HepG2 (cell line): ENCODE results near the gene CNNM1. TPM values are rescaled to one million over a fixed set of nuclear protein-coding genes. Genes with fewer than 3 reads are reported as not detected.
A peak's percentile ranks its signal among the peaks of the same experiment; 100 is the strongest.

Source experiments
- ATAC-seq: fragments of 200-7000 bp; cut with Tn5 transposase; 3 replicates; pipeline ENCODE4 v1.9.1; 2020; ENCODE audit warnings: mild to moderate bottlenecking, moderate library complexity
- BruUV-seq: library from RNA; stranded (reverse); fragments of 400-500 nt; replicated peaks from 2 replicates; lab custom pipeline; 2021; lab: Mats Ljungman, UMichigan
- CTCF ChIA-PET: fragments of 300-600 bp; formaldehyde crosslinking; extraction: SDS; loops from one replicate; lab custom pipeline; 2021; ENCODE audit warnings: low total read pairs, inconsistent platforms, low intra/inter-chr PET ratio; lab: Yijun Ruan, JAX
- POLR2A ChIA-PET: fragments of 350-600 bp; sonication (Branson Sonifier 250); formaldehyde crosslinking; loops from one replicate; lab custom pipeline; 2020; ENCODE audit warnings: antibody characterized with exemption, inconsistent platforms; lab: Yijun Ruan, JAX
- DNase-seq: peaks from one replicate; pipeline ENCODE4 v3.0.0-alpha.2; 2015; ENCODE audit warnings: low spot score
- FAIRE-seq: peaks from 3 replicates; lab custom pipeline; 2011; peaks lifted over from hg19 to GRCh38; lab: Jason Lieb, UNC
- H2AFZ ChIP-seq: one replicate; pipeline ENCODE4 v1.6.1; 2011; ENCODE audit warnings: low read length, inconsistent platforms
- H3K27ac ChIP-seq: fragments of 300-600 bp; 3 replicates; pipeline ENCODE4 v1.8.0; 2011; ENCODE audit warnings: mixed run types, mild to moderate bottlenecking, mixed read lengths, low read length, inconsistent platforms; ENCODE audit not compliant: insufficient read depth; ENCODE audit errors: extremely low read length
- H3K27me3 ChIP-seq, 2 experiments: fragments of 200-600 bp in 1 of 2; 2 replicates in 1 of 2; 3 replicates in 1 of 2; pipeline versions ENCODE4 v1.6.0 to v1.8.0; 2011; ENCODE audit warnings: low read length in 2 of 2, mild to moderate bottlenecking in 2 of 2, moderate library complexity in 2 of 2, inconsistent platforms in 1 of 2; ENCODE audit not compliant: insufficient read depth in 2 of 2, control insufficient read depth in 1 of 2
- H3K36me3 ChIP-seq, 2 experiments: fragments of 200-600 bp in 1 of 2; replicated peaks in 1 of 2; 2 replicates in 1 of 2; 3 replicates in 1 of 2; pipeline versions ENCODE4 v1.5.1 to v1.8.0; 2011; ENCODE audit warnings: low read length in 2 of 2, inconsistent platforms in 1 of 2; ENCODE audit not compliant: insufficient read depth in 2 of 2, control insufficient read depth in 1 of 2
- H3K4me1 ChIP-seq: 2 replicates; pipeline ENCODE4 v1.5.1; 2012; ENCODE audit warnings: low read length, inconsistent platforms; ENCODE audit not compliant: insufficient read depth
- H3K4me2 ChIP-seq: 2 replicates; pipeline ENCODE4 v1.6.0; 2011; ENCODE audit warnings: low read depth, low read length, inconsistent platforms
- H3K4me3 ChIP-seq, 3 experiments: fragments of 200-600 bp in 1 of 3; sonication (generic), shearing (Covaris generic) in 1 of 3; replicated peaks in 1 of 3; 2 replicates each; pipeline ENCODE4 v1.5.1; 2011 to 2016; ENCODE audit warnings: low read length in 3 of 3, inconsistent platforms in 2 of 3, low read depth in 2 of 3, mild to moderate bottlenecking in 2 of 3, control low read depth in 1 of 3, mixed read lengths in 1 of 3; ENCODE audit not compliant: insufficient read depth in 1 of 3
- H3K79me2 ChIP-seq: one replicate; pipeline ENCODE4 v1.6.1; 2011; ENCODE audit warnings: low read length, inconsistent platforms; ENCODE audit not compliant: insufficient read depth
- H3K9ac ChIP-seq: 2 replicates; pipeline ENCODE4 v1.6.0; 2011; ENCODE audit warnings: mild to moderate bottlenecking, low read depth, low read length, inconsistent platforms; ENCODE audit not compliant: insufficient read depth
- H3K9me3 ChIP-seq: 2 replicates; pipeline ENCODE4 v1.5.1; 2012; ENCODE audit warnings: mild to moderate bottlenecking, low read length
- H4K20me1 ChIP-seq: 2 replicates; pipeline ENCODE4 v1.6.0; 2011; ENCODE audit warnings: inconsistent platforms, mild to moderate bottlenecking, low read length, moderate library complexity; ENCODE audit not compliant: insufficient read depth
- GLI4 ChIP-seq: sonication (generic); formaldehyde crosslinking; IDR thresholded peaks from 2 replicates; pipeline ENCODE4 v1.5.1; 2020; ENCODE audit warnings: missing genetic modification reagents, mild to moderate bottlenecking, moderate library complexity, borderline replicate concordance
- PHF5A ChIP-seq: IDR thresholded peaks from one replicate; pipeline ENCODE4 v1.6.1; 2018; ENCODE audit warnings: low read depth, missing genetic modification reagents; ENCODE audit not compliant: unreplicated experiment
- SALL1 ChIP-seq: sonication (generic); formaldehyde crosslinking; IDR thresholded peaks from 2 replicates; pipeline ENCODE4 v1.8.0; 2022; ENCODE audit warnings: mild to moderate bottlenecking, missing genetic modification reagents
- SNRNP70 ChIP-seq: fragments of 200-400 bp; formaldehyde crosslinking; IDR thresholded peaks from 2 replicates; pipeline ENCODE4 v1.6.1; 2017; ENCODE audit warnings: mild to moderate bottlenecking, low read depth, low read length, moderate library complexity
- SP2 ChIP-seq: sonication (generic); formaldehyde crosslinking; IDR thresholded peaks from 2 replicates; pipeline ENCODE4 v1.5.1; 2020; ENCODE audit warnings: mild to moderate bottlenecking, missing genetic modification reagents
- STAG1 ChIP-seq: sonication (generic); formaldehyde crosslinking; IDR thresholded peaks from 2 replicates; pipeline ENCODE4 v1.4.0; 2020; ENCODE audit warnings: missing genetic modification reagents
- ZSCAN9 ChIP-seq: IDR thresholded peaks from 2 replicates; pipeline ENCODE4 v1.6.1; 2016; ENCODE audit warnings: borderline replicate concordance
- WGBS: methylation state at CpG from one replicate; pipeline ENCODE4 v1.1.6; 2017; ENCODE audit warnings: low lambda C conversion rate; 5-methylcytosine and 5-hydroxymethylcytosine counted together
- in situ Hi-C: cut with HindIII; loops from 2 replicates; pipeline ENCODE4 v1.10.0; 2017; ENCODE audit warnings: low pct_unique_long_range_greater_than_20kb; ENCODE audit not compliant: extremely low pct_ligation_motif_present
- intact Hi-C: fragments of 100-400 bp; cut with micrococcal nuclease; formaldehyde crosslinking; loops from one replicate; pipeline ENCODE4 v1.10.0; 2022; ENCODE audit not compliant: unreplicated experiment
- polyA plus RNA-seq, 8 experiments: library from polyadenylated mRNA; depleted of rRNA in 3 of 8; stranded (reverse) in 7 of 8; unstranded in 1 of 8; fragments of >200 nt; fragmentation: Illumina TruSeq in 4 of 8; extraction: Trizol in 4 of 8; gene quantifications; 2 replicates each; pipeline versions ENCODE4 v1.2.1 to v1.2.3, GENCODE V29; 2011 to 2016; ENCODE audit warnings: low read depth in 4 of 8, missing spikeins in 1 of 8, mixed read lengths in 1 of 8; ENCODE audit not compliant: insufficient read depth in 1 of 8
- total RNA-seq, 5 experiments: library from RNA; depleted of rRNA; stranded (reverse); fragments of >200 nt; fragmentation: Illumina TruSeq; extraction: Trizol; gene quantifications; 2 replicates each; pipeline ENCODE4 v1.2.3, GENCODE V29; 2016; ENCODE audit warnings: low read depth in 1 of 5
- TF ChIP-seq, protein P1 (sequence below): sonication (generic); formaldehyde crosslinking; IDR thresholded peaks from 2 replicates; pipeline ENCODE4 v1.5.1; 2020; ENCODE audit warnings: mild to moderate bottlenecking, missing genetic modification reagents, moderate library complexity
- TF ChIP-seq, protein P2 (sequence below): sonication (generic); formaldehyde crosslinking; IDR thresholded peaks from 2 replicates; pipeline ENCODE4 v1.5.0; 2020; ENCODE audit warnings: mild to moderate bottlenecking, missing genetic modification reagents, moderate library complexity

The CNNM1 gene
- total and polyA plus RNA-seq, 2 of the 13 experiments (the other 11 are each of a cell fraction or from before 2014, with no cell fraction given): 4.3 to 9.6 TPM

DNA sequence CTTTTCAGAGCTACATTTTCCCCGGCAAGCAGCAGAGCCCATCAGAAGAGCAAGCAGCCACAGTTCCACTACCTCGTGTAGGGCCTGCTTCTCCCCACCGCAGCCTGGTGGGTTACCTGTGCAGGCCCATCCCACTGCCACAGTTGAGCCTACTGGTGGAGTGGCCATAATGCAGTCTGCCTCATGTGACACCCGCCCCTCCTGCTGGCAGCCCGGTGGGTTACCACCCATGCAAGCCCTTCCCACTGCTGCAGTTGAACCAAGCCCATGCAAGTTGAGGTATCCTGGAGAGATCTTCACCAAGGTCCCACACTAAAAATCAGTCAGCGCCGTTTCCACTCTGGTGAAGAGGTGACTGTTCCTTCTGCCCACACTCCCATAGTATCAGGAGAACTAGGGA, 32.1 kb upstream of the CNNM1 start:
- TF ChIP-seq ZSCAN9 (CRISPR knock-in tag) (no peak), SNRNP70 (no peak), GLI4 (CRISPR knock-in tag) (no peak), SP2 (no peak), SALL1 (CRISPR knock-in tag) (peak; percentile 21; the same call in 1 of the 2 replicates), STAG1 (CRISPR knock-in tag) (peak; percentile 42), PHF5A (no peak)
- TF ChIP-seq, protein P1, sequence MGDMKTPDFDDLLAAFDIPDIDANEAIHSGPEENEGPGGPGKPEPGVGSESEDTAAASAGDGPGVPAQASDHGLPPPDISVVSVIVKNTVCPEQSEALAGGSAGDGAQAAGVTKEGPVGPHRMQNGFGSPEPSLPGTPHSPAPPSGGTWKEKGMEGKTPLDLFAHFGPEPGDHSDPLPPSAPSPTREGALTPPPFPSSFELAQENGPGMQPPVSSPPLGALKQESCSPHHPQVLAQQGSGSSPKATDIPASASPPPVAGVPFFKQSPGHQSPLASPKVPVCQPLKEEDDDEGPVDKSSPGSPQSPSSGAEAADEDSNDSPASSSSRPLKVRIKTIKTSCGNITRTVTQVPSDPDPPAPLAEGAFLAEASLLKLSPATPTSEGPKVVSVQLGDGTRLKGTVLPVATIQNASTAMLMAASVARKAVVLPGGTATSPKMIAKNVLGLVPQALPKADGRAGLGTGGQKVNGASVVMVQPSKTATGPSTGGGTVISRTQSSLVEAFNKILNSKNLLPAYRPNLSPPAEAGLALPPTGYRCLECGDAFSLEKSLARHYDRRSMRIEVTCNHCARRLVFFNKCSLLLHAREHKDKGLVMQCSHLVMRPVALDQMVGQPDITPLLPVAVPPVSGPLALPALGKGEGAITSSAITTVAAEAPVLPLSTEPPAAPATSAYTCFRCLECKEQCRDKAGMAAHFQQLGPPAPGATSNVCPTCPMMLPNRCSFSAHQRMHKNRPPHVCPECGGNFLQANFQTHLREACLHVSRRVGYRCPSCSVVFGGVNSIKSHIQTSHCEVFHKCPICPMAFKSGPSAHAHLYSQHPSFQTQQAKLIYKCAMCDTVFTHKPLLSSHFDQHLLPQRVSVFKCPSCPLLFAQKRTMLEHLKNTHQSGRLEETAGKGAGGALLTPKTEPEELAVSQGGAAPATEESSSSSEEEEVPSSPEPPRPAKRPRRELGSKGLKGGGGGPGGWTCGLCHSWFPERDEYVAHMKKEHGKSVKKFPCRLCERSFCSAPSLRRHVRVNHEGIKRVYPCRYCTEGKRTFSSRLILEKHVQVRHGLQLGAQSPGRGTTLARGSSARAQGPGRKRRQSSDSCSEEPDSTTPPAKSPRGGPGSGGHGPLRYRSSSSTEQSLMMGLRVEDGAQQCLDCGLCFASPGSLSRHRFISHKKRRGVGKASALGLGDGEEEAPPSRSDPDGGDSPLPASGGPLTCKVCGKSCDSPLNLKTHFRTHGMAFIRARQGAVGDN (CRISPR knock-in tag): peak; percentile 29
- TF ChIP-seq, protein P2, sequence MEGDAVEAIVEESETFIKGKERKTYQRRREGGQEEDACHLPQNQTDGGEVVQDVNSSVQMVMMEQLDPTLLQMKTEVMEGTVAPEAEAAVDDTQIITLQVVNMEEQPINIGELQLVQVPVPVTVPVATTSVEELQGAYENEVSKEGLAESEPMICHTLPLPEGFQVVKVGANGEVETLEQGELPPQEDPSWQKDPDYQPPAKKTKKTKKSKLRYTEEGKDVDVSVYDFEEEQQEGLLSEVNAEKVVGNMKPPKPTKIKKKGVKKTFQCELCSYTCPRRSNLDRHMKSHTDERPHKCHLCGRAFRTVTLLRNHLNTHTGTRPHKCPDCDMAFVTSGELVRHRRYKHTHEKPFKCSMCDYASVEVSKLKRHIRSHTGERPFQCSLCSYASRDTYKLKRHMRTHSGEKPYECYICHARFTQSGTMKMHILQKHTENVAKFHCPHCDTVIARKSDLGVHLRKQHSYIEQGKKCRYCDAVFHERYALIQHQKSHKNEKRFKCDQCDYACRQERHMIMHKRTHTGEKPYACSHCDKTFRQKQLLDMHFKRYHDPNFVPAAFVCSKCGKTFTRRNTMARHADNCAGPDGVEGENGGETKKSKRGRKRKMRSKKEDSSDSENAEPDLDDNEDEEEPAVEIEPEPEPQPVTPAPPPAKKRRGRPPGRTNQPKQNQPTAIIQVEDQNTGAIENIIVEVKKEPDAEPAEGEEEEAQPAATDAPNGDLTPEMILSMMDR (CRISPR knock-in tag): peak; percentile 53
- TF ChIP-seq, all 625 proteins: peak for 4
- no TSS peak for BruUV-seq
- no peak overlapping the region for H3K9ac ChIP-seq
- DNase-seq (peak; percentile 14), FAIRE-seq (no peak), ATAC-seq (peak; percentile 99)
- no peaks in the 10 kb centered on the region; a peak in 1 of 5 replicates for H3K27me3 ChIP-seq
- no peak overlapping the region for H3K4me3 ChIP-seq
- in situ Hi-C loops (no loop called here), intact Hi-C loops (no loop called here)
- no peaks in the 10 kb centered on the region for H3K79me2 ChIP-seq
- ChIA-PET CTCF (no interaction called here), POLR2A (no interaction called here)
- no peaks in the 10 kb centered on the region for H3K36me3 ChIP-seq
- H3K9me3 ChIP-seq: no peaks in the 10 kb centered on the region
- no peak overlapping the region for H3K4me2 ChIP-seq
- H2AFZ ChIP-seq: no peak overlapping the region
- H3K27ac ChIP-seq: no peak overlapping the region
- 66% methylated on average over 6 of the region's 7 CpGs for WGBS
- H3K4me1 ChIP-seq: peaks cover 8% of the 10 kb centered on the region; the same call in 1 of the 2 replicates
- no peaks in the 10 kb centered on the region for H4K20me1 ChIP-seq
